HCT116 (cell line): ENCODE measurements around the gene CDC42EP4. TPM values are rescaled to one million over a fixed set of nuclear protein-coding genes. Genes with fewer than 3 reads are reported as not detected.

Experiments
- ATAC-seq: fragments of 200-7000 bp; cut with Tn5 transposase; 2 replicates; pipeline ENCODE4 v1.9.1; 2020; ENCODE audit warnings: mild to moderate bottlenecking, moderate library complexity
- BruUV-seq: library from RNA; stranded (reverse); fragments of 400-500 nt; replicated peaks from 2 replicates; lab custom pipeline; 2021; lab: Mats Ljungman, UMichigan
- CTCF ChIA-PET: fragments of 300-600 bp; sonication (Branson Sonifier 250); formaldehyde crosslinking; loops from one replicate; lab custom pipeline; 2021; ENCODE audit warnings: antibody characterized with exemption; lab: Charles Lee
- POLR2A ChIA-PET: fragments of 300-600, 350-600 bp; sonication (Branson Sonifier 250); formaldehyde crosslinking; loops from one replicate; lab custom pipeline; 2021; ENCODE audit warnings: antibody characterized with exemption; lab: Charles Lee
- RAD21 ChIA-PET, 2 experiments: fragments of 300-600 bp; sonication (Branson Sonifier 250); formaldehyde crosslinking; loops; one replicate each; lab custom pipeline; 2023; ENCODE audit warnings: low total read pairs in 2 of 2; ENCODE audit not compliant: uncharacterized antibody in 2 of 2, unreplicated experiment in 2 of 2, low non-redundant PET in 1 of 2; lab: Charles Lee
- DNase-seq: peaks from one replicate; pipeline ENCODE4 v3.0.0-alpha.2; 2010; ENCODE audit warnings: low read depth, low spot score
- H2AFZ ChIP-seq: fragments of 200-600 bp; shearing (Covaris generic), sonication (generic); 2 replicates; pipeline ENCODE4 v1.6.1; 2017; ENCODE audit warnings: low read depth, mixed run types, mixed read lengths, antibody characterized with exemption, low read length; ENCODE audit not compliant: poor library complexity, severe bottlenecking
- H3K27ac ChIP-seq: 2 replicates; pipeline ENCODE4 v1.5.1; 2012; ENCODE audit warnings: low read depth, low read length
- H3K27me3 ChIP-seq: fragments of 200-600 bp; sonication (generic); 2 replicates; pipeline ENCODE4 v1.6.1; 2016; ENCODE audit warnings: mixed run types, low read length, mixed read lengths; ENCODE audit not compliant: insufficient read depth
- H3K36me3 ChIP-seq, 2 experiments: fragments of 200-500 bp in 1 of 2; fragments of 200-600 bp in 1 of 2; sonication (Bioruptor generic) in 1 of 2; sonication (generic) in 1 of 2; 2 replicates each; pipeline versions ENCODE4 v1.5.1 to v1.6.1; 2014 to 2016; ENCODE audit warnings: low read length in 2 of 2, inconsistent platforms in 1 of 2, mixed read lengths in 1 of 2, mixed run types in 1 of 2; ENCODE audit not compliant: insufficient read depth in 2 of 2, control insufficient read depth in 1 of 2
- H3K4me1 ChIP-seq, 2 experiments: fragments of 200-600 bp in 1 of 2; sonication (generic) in 1 of 2; 2 replicates each; pipeline versions ENCODE4 v1.5.1 to v1.6.1; 2012 to 2017; ENCODE audit warnings: low read length in 2 of 2, inconsistent platforms in 1 of 2, mild to moderate bottlenecking in 1 of 2, mixed read lengths in 1 of 2, mixed run types in 1 of 2, moderate library complexity in 1 of 2; ENCODE audit not compliant: insufficient read depth in 2 of 2, control insufficient read depth in 1 of 2
- H3K4me2 ChIP-seq: fragments of 200-600 bp; sonication (generic); 2 replicates; pipeline ENCODE4 v1.6.1; 2017; ENCODE audit warnings: mixed run types, low read length, mixed read lengths
- H3K4me3 ChIP-seq, 2 experiments: fragments of 200-600 bp in 1 of 2; sonication (generic) in 1 of 2; replicated peaks in 1 of 2; 2 replicates each; pipeline ENCODE4 v1.5.1; 2011 to 2016; ENCODE audit warnings: low read length in 2 of 2, control low read depth in 1 of 2, low read depth in 1 of 2, mild to moderate bottlenecking in 1 of 2, mixed read lengths in 1 of 2, mixed run types in 1 of 2
- H3K79me2 ChIP-seq: fragments of 200-600 bp; sonication (generic); 2 replicates; pipeline ENCODE4 v1.6.1; 2017; ENCODE audit warnings: mild to moderate bottlenecking, mixed run types, low read length, moderate library complexity, mixed read lengths; ENCODE audit not compliant: insufficient read depth
- H3K9ac ChIP-seq: fragments of 200-600 bp; sonication (generic); 2 replicates; pipeline ENCODE4 v1.6.1; 2016; ENCODE audit warnings: low read length, mixed read lengths
- H3K9me2 ChIP-seq: fragments of 200-600 bp; sonication (generic), shearing (Covaris generic); 2 replicates; pipeline ENCODE4 v1.6.1; 2017; ENCODE audit warnings: mixed run types, mild to moderate bottlenecking, moderate library complexity; ENCODE audit not compliant: insufficient read depth
- H3K9me3 ChIP-seq, 2 experiments: fragments of 200-500 bp in 1 of 2; fragments of 200-600 bp in 1 of 2; sonication (Bioruptor generic) in 1 of 2; sonication (generic) in 1 of 2; 2 replicates each; pipeline ENCODE4 v1.6.1; 2014 to 2017; ENCODE audit warnings: low read length in 2 of 2, mixed read lengths in 2 of 2, inconsistent platforms in 1 of 2, low read depth in 1 of 2, mild to moderate bottlenecking in 1 of 2, mixed run types in 1 of 2, moderate library complexity in 1 of 2; ENCODE audit not compliant: control insufficient read depth in 1 of 2, insufficient read depth in 1 of 2
- H4K20me1 ChIP-seq: fragments of 200-600 bp; sonication (generic), shearing (Covaris generic); 2 replicates; pipeline ENCODE4 v1.6.1; 2017; ENCODE audit warnings: mixed run types, mild to moderate bottlenecking, moderate library complexity; ENCODE audit not compliant: insufficient read depth
- ATF3 ChIP-seq: IDR thresholded peaks from 2 replicates; pipeline ENCODE4 v1.6.1; 2012
- EZH2phosphoT487 ChIP-seq: fragments of 200-600 bp; IDR thresholded peaks from 2 replicates; pipeline ENCODE4 v1.6.1; 2018; ENCODE audit warnings: antibody characterized with exemption, borderline replicate concordance
- FOSL1 ChIP-seq: IDR thresholded peaks from 2 replicates; pipeline ENCODE4 v1.6.1; 2012; ENCODE audit warnings: low read depth
- JUND ChIP-seq: IDR thresholded peaks from 2 replicates; pipeline ENCODE4 v1.6.1; 2012
- POLR2A ChIP-seq: IDR thresholded peaks from 2 replicates; pipeline ENCODE4 v1.7.0; 2011; ENCODE audit warnings: borderline replicate concordance; ENCODE audit not compliant: insufficient read depth, insufficient read length; ENCODE audit errors: extremely low read depth
- RAD21 ChIP-seq: IDR thresholded peaks from 2 replicates; pipeline ENCODE4 v1.6.1; 2012; ENCODE audit warnings: low read depth, mild to moderate bottlenecking
- SIN3A ChIP-seq: IDR thresholded peaks from 2 replicates; pipeline ENCODE4 v1.6.1; 2012; ENCODE audit warnings: low read depth
- SRF ChIP-seq: IDR thresholded peaks from 2 replicates; pipeline ENCODE4 v1.6.1; 2012; ENCODE audit warnings: low read depth
- intact Hi-C: fragments of 100-400 bp; cut with micrococcal nuclease; formaldehyde crosslinking; loops from 2 replicates; pipeline ENCODE4 v1.10.0; 2022
- total RNA-seq: library from RNA; stranded (reverse); gene quantifications from one replicate; pipeline ENCODE4 v1.2.1, GENCODE V29; 2021; ENCODE audit not compliant: unreplicated experiment
- TF ChIP-seq, protein P1 (sequence below): IDR thresholded peaks from 2 replicates; pipeline ENCODE4 v1.6.1; 2011; ENCODE audit warnings: mild to moderate bottlenecking, low read length, moderate library complexity; ENCODE audit not compliant: insufficient replicate concordance; ENCODE audit errors: extremely low read depth
- TF ChIP-seq, protein P2 (sequence below), 3 experiments: fragments of 200-600 bp in 1 of 3; sonication (generic) in 1 of 3; IDR thresholded peaks in 2 of 3; conservative IDR thresholded peaks in 1 of 3; 2 replicates each; pipeline ENCODE4 v1.5.1; 2012 to 2017; ENCODE audit warnings: low read depth in 2 of 3, low read length in 2 of 3, antibody characterized with exemption in 1 of 3, borderline replicate concordance in 1 of 3, control low read depth in 1 of 3, mild to moderate bottlenecking in 1 of 3, mixed read lengths in 1 of 3, mixed run types in 1 of 3, moderate library complexity in 1 of 3; ENCODE audit not compliant: insufficient read depth in 1 of 3
- TF ChIP-seq, protein P3 (sequence below): IDR thresholded peaks from 2 replicates; pipeline ENCODE4 v1.6.1; 2012; ENCODE audit warnings: low read depth

Gene CDC42EP4
- total RNA-seq, 1 experiment from 2014 or later: 54.9 TPM

GRCh38 chr17:73342050-73342522 is 30.3 kb upstream of the CDC42EP4 start (continued):
- TF ChIP-seq POLR2A: no peak
- TF ChIP-seq, protein P1, sequence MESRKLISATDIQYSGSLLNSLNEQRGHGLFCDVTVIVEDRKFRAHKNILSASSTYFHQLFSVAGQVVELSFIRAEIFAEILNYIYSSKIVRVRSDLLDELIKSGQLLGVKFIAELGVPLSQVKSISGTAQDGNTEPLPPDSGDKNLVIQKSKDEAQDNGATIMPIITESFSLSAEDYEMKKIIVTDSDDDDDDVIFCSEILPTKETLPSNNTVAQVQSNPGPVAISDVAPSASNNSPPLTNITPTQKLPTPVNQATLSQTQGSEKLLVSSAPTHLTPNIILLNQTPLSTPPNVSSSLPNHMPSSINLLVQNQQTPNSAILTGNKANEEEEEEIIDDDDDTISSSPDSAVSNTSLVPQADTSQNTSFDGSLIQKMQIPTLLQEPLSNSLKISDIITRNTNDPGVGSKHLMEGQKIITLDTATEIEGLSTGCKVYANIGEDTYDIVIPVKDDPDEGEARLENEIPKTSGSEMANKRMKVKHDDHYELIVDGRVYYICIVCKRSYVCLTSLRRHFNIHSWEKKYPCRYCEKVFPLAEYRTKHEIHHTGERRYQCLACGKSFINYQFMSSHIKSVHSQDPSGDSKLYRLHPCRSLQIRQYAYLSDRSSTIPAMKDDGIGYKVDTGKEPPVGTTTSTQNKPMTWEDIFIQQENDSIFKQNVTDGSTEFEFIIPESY: no peak
- no peak for TF ChIP-seq JUND
- TF ChIP-seq FOSL1: no peak
- TF ChIP-seq, protein P2, sequence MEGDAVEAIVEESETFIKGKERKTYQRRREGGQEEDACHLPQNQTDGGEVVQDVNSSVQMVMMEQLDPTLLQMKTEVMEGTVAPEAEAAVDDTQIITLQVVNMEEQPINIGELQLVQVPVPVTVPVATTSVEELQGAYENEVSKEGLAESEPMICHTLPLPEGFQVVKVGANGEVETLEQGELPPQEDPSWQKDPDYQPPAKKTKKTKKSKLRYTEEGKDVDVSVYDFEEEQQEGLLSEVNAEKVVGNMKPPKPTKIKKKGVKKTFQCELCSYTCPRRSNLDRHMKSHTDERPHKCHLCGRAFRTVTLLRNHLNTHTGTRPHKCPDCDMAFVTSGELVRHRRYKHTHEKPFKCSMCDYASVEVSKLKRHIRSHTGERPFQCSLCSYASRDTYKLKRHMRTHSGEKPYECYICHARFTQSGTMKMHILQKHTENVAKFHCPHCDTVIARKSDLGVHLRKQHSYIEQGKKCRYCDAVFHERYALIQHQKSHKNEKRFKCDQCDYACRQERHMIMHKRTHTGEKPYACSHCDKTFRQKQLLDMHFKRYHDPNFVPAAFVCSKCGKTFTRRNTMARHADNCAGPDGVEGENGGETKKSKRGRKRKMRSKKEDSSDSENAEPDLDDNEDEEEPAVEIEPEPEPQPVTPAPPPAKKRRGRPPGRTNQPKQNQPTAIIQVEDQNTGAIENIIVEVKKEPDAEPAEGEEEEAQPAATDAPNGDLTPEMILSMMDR (IDR thresholded peaks at IDR 0.05 in 2 of 3, conservative IDR thresholded peaks at IDR 0.05 in 1 of 3; ENCODE audit: borderline replicate concordance in 1 of 3, insufficient read depth in 1 of 3, low read depth in 2 of 3, low read length in 2 of 3): no peak

DNA sequence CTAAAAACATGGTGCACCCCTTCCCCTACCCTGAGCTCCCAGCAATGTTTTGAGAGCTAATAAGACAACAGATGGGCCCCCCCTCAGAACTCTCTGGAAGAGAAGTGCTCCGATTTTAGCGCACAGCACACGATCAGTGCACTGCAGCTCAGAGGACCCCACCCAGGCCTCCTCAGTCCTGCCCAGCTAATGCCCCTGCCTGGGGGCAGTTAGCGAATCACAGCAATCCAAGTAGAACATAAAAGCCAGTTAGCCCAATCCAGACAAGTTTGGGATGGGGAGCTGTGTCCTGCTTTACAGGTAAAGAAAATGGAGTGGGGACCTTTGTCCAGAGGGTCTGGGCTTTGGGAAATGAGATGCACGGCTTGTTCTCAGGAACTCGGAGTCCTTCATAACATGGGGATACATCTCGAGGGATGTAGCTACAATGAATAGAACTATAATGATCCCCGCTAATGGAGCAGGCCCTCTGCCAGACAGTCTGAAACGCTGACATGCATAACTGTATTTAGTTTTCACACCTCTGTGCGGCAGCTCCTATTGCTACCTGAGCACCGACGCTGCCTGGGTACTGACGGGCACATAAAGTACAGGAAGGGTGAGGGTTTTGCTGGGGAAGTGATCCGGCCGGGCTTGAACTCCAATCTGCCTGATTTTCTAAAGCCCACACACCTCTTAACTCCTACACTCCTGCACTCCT is 29.7 kb upstream of the CDC42EP4 start:
- peaks cover 11 to 38% of the 10 kb centered on the region in 2 experiments for H3K4me1 ChIP-seq
- H4K20me1 ChIP-seq: no peaks in the 10 kb centered on the region
- H3K4me2 ChIP-seq: no peak overlapping the region
- H3K9me2 ChIP-seq: no peaks in the 10 kb centered on the region
- H3K4me3 ChIP-seq: no peak overlapping the region
- no peak for DNase-seq
- intact Hi-C loops: loop anchor here (2.0 kb wide), 1 partner anchor 31 kb away; no protein-coding TSS in a partner anchor
- ChIA-PET RAD21 (interaction anchor here in 1 of 2 experiments (0.7 kb wide), 1 partner anchor 18 kb away, joined by 3 read pairs; no protein-coding TSS in a partner anchor), POLR2A (no interaction called here), CTCF (interaction anchor here (1.0 to 1.2 kb wide), 2 partner anchors 29 to 31 kb away, joined by 3 to 4 read pairs; no protein-coding TSS in a partner anchor)
- H3K79me2 ChIP-seq: no peaks in the 10 kb centered on the region
- H3K9ac ChIP-seq: no peak overlapping the region
- H3K27ac ChIP-seq: no peak overlapping the region
- H3K9me3 ChIP-seq: no peaks in the 10 kb centered on the region
- no peak for ATAC-seq
- no peak overlapping the region for H2AFZ ChIP-seq
- no peaks in the 10 kb centered on the region for H3K27me3 ChIP-seq
- no peaks in the 10 kb centered on the region for H3K36me3 ChIP-seq
- no TSS peak for BruUV-seq
- TF ChIP-seq SRF (no peak), FOSL1 (no peak), RAD21 (no peak), EZH2phosphoT487 (no peak), ATF3 (no peak), JUND (no peak), SIN3A (no peak), POLR2A (no peak)
- TF ChIP-seq, protein P3, sequence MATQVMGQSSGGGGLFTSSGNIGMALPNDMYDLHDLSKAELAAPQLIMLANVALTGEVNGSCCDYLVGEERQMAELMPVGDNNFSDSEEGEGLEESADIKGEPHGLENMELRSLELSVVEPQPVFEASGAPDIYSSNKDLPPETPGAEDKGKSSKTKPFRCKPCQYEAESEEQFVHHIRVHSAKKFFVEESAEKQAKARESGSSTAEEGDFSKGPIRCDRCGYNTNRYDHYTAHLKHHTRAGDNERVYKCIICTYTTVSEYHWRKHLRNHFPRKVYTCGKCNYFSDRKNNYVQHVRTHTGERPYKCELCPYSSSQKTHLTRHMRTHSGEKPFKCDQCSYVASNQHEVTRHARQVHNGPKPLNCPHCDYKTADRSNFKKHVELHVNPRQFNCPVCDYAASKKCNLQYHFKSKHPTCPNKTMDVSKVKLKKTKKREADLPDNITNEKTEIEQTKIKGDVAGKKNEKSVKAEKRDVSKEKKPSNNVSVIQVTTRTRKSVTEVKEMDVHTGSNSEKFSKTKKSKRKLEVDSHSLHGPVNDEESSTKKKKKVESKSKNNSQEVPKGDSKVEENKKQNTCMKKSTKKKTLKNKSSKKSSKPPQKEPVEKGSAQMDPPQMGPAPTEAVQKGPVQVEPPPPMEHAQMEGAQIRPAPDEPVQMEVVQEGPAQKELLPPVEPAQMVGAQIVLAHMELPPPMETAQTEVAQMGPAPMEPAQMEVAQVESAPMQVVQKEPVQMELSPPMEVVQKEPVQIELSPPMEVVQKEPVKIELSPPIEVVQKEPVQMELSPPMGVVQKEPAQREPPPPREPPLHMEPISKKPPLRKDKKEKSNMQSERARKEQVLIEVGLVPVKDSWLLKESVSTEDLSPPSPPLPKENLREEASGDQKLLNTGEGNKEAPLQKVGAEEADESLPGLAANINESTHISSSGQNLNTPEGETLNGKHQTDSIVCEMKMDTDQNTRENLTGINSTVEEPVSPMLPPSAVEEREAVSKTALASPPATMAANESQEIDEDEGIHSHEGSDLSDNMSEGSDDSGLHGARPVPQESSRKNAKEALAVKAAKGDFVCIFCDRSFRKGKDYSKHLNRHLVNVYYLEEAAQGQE: no peak
- TF ChIP-seq, protein P2 (IDR thresholded peaks at IDR 0.05 in 2 of 3, conservative IDR thresholded peaks at IDR 0.05 in 1 of 3; ENCODE audit: borderline replicate concordance in 1 of 3, insufficient read depth in 1 of 3, low read depth in 2 of 3, low read length in 2 of 3): no peak
